PC-3 (cell line): Measurements from ENCODE around the gene KCNQ1. TPM values are rescaled to one million over a fixed set of nuclear protein-coding genes. Genes with fewer than 3 reads are reported as not detected.

ENCODE experiments used
- ATAC-seq: fragments of 200-7000 bp; cut with Tn5 transposase; 2 replicates; pipeline ENCODE4 v1.9.1; 2020; ENCODE audit warnings: mild to moderate bottlenecking, moderate library complexity
- BruUV-seq: library from RNA; stranded (reverse); fragments of 400-500 nt; replicated peaks from 2 replicates; lab custom pipeline; 2021; lab: Mats Ljungman, UMichigan
- CTCF ChIA-PET: fragments of 300-600 bp; sonication (Branson Sonifier 250); formaldehyde crosslinking; loops from one replicate; lab custom pipeline; 2022; ENCODE audit warnings: antibody characterized with exemption; lab: Charles Lee
- POLR2A ChIA-PET: fragments of 300-600 bp; sonication (Branson Sonifier 250); formaldehyde crosslinking; loops from one replicate; lab custom pipeline; 2022; ENCODE audit warnings: antibody characterized with exemption; ENCODE audit not compliant: unreplicated experiment; lab: Charles Lee
- DNase-seq: peaks from one replicate; pipeline ENCODE4 v3.0.0-alpha.2; 2015
- H2AFZ ChIP-seq: fragments of 300-600 bp; sonication (generic); 2 replicates; pipeline ENCODE4 v1.6.0; 2016; ENCODE audit warnings: antibody characterized with exemption, low read length
- H3F3A ChIP-seq: fragments of 300-600 bp; sonication (generic); one replicate; pipeline ENCODE4 v1.6.0; 2017; ENCODE audit warnings: antibody characterized with exemption, low read length, control low read depth, mild to moderate bottlenecking; ENCODE audit not compliant: unreplicated experiment
- H3K27ac ChIP-seq: fragments of 300-600 bp; sonication (generic); 2 replicates; pipeline ENCODE4 v1.5.1; 2016; ENCODE audit warnings: mild to moderate bottlenecking, low read length
- H3K27me3 ChIP-seq: fragments of 300-600 bp; sonication (generic); 2 replicates; pipeline ENCODE4 v1.6.1; 2016; ENCODE audit warnings: low read length, mixed read lengths
- H3K36me3 ChIP-seq: fragments of 300-600 bp; sonication (generic); 2 replicates; pipeline ENCODE4 v1.6.1; 2016; ENCODE audit warnings: low read depth, mixed run types, low read length, mixed read lengths
- H3K4me1 ChIP-seq: fragments of 300-600 bp; sonication (generic); 2 replicates; pipeline ENCODE4 v1.5.1; 2016; ENCODE audit warnings: low read length; ENCODE audit not compliant: insufficient read depth
- H3K4me2 ChIP-seq: fragments of 300-600 bp; sonication (generic); 2 replicates; pipeline ENCODE4 v1.6.0; 2016; ENCODE audit warnings: low read length
- H3K4me3 ChIP-seq: fragments of 300-600 bp; sonication (generic); 2 replicates; pipeline ENCODE4 v1.5.1; 2016; ENCODE audit warnings: mild to moderate bottlenecking, low read length, mixed read lengths
- H3K79me2 ChIP-seq: fragments of 300-600 bp; sonication (generic); 2 replicates; pipeline ENCODE4 v1.6.1; 2017; ENCODE audit warnings: low read length, mixed read lengths
- H3K9ac ChIP-seq: fragments of 300-600 bp; sonication (generic); 2 replicates; pipeline ENCODE4 v1.6.0; 2016; ENCODE audit warnings: mild to moderate bottlenecking, low read length
- H3K9me2 ChIP-seq: fragments of 300-600 bp; sonication (generic); replicated peaks from 2 replicates; pipeline ENCODE4 v1.6.1; 2016; ENCODE audit warnings: mixed run types, low read length, mixed read lengths
- H3K9me3 ChIP-seq: fragments of 300-600 bp; sonication (generic); 2 replicates; pipeline ENCODE4 v1.6.1; 2016; ENCODE audit warnings: low read length, mixed read lengths
- H4K20me1 ChIP-seq: fragments of 300-600 bp; sonication (generic); 2 replicates; pipeline ENCODE4 v1.6.1; 2016; ENCODE audit warnings: low read length, mixed read lengths
- CTCF ChIP-seq: fragments of 300-600 bp; sonication (generic); conservative IDR thresholded peaks from 2 replicates; pipeline ENCODE4 v1.5.1; 2017; ENCODE audit warnings: antibody characterized with exemption, low read depth, mild to moderate bottlenecking, low read length
- EZH2 ChIP-seq: fragments of 300-600 bp; sonication (generic); IDR thresholded peaks from one replicate; pipeline ENCODE4 v1.6.1; 2017; ENCODE audit warnings: antibody characterized with exemption, mild to moderate bottlenecking, low read length; ENCODE audit not compliant: unreplicated experiment
- EZH2phosphoT487 ChIP-seq: fragments of 300-600 bp; sonication (generic); IDR thresholded peaks from 2 replicates; pipeline ENCODE4 v1.6.1; 2018; ENCODE audit warnings: mild to moderate bottlenecking, antibody characterized with exemption, low read length, borderline replicate concordance
- intact Hi-C: fragments of 100-400 bp; cut with micrococcal nuclease; formaldehyde crosslinking; loops from 2 replicates; pipeline ENCODE4 v1.9.0; 2023
- total RNA-seq: library from RNA; depleted of rRNA; stranded (reverse); fragments of >200 nt; gene quantifications from 2 replicates; pipeline ENCODE4 v1.2.3, GENCODE V29; 2014

Gene KCNQ1
- total RNA-seq, 1 experiment from 2014 or later = 0.40 TPM

GRCh38 chr11:2803186-2804091 is 358.6 kb downstream of the KCNQ1 start:
- Histone ChIP-seq H3K79me2 (no peaks in the 10 kb centered on the region), H3K27me3 (no peaks in the 10 kb centered on the region), H3K4me1 (0 out of 2 replicates have a peak, but pooled peaks cover 3% of the 10 kb centered on the region), H3K9ac (no peak overlapping the region), H3K9me3 (no peaks in the 10 kb centered on the region), H2AFZ (no peak overlapping the region), H3K9me2 (no peaks in the 10 kb centered on the region), H3K4me2 (no peak overlapping the region), H4K20me1 (no peaks in the 10 kb centered on the region), H3K27ac (no peak overlapping the region), H3K4me3 (no peak overlapping the region), H3F3A (no peaks in the 10 kb centered on the region), H3K36me3 (no peaks in the 10 kb centered on the region)
- TF ChIP-seq EZH2 (no peak), CTCF (no peak), EZH2phosphoT487 (no peak)
- DNase-seq = no peak
- no TSS peak for BruUV-seq
- POLR2A ChIA-PET = no interaction called here
- ATAC-seq = no peak
- CTCF ChIA-PET = no interaction called here
- intact Hi-C loops = no loop called here

- ChIA-PET CTCF (no interaction called here), POLR2A (no interaction called here)
- ATAC-seq (no peak), DNase-seq (no peak)
- no peak overlapping the region for H3K4me2 ChIP-seq
- intact Hi-C loops = no loop called here
- BruUV-seq = no TSS peak
- H2AFZ ChIP-seq = no peak overlapping the region
- H3K9me3 ChIP-seq = no peaks in the 10 kb centered on the region
- H3K4me1 ChIP-seq = 0 out of 2 replicates have a peak, but pooled peaks cover 3% of the 10 kb centered on the region
- H4K20me1 ChIP-seq = no peaks in the 10 kb centered on the region
- no peak overlapping the region for H3K9ac ChIP-seq
- H3K9me2 ChIP-seq = no peaks in the 10 kb centered on the region
- H3K27ac ChIP-seq = no peak overlapping the region
- no peaks in the 10 kb centered on the region for H3K36me3 ChIP-seq
- no peak overlapping the region for H3K4me3 ChIP-seq
- no peaks in the 10 kb centered on the region for H3F3A ChIP-seq
- no peaks in the 10 kb centered on the region for H3K27me3 ChIP-seq
- no peak for TF ChIP-seq CTCF
- H3K79me2 ChIP-seq = no peaks in the 10 kb centered on the region
These were observed 359.4 kb downstream of the KCNQ1 start for GRCh38 chr11:2804189-2804588.
